Spinal cord (tissue), 10 donors: ENCODE measurements around the gene PLA2G2E. TPM values are rescaled to one million over a fixed set of nuclear protein-coding genes. Genes with fewer than 3 reads are reported as not detected.
A peak's percentile ranks its signal among the peaks of the same experiment; 100 is the strongest.
"Not testable (repeated sequence)": the region's sequence is repeated elsewhere in the genome, so short reads cannot be mapped to it uniquely, and the experiment has no call there.

ENCODE experiments used
- DNase-seq, 6 donors: peaks; one replicate each; pipeline versions ENCODE4 v3.0.0 to v3.0.0-alpha.2; 2013 to 2015; ENCODE audit warnings: low spot score in 6 of 6, low read depth in 4 of 6
- H3K27ac ChIP-seq: one replicate; pipeline ENCODE4 v1.5.1; 2013; ENCODE audit warnings: low read depth, low read length, control low read depth
- H3K27me3 ChIP-seq: one replicate; pipeline ENCODE4 v1.6.1; 2013; ENCODE audit warnings: low read length; ENCODE audit not compliant: control insufficient read depth, insufficient read depth
- H3K36me3 ChIP-seq: one replicate; pipeline ENCODE4 v1.6.1; 2013; ENCODE audit warnings: low read length; ENCODE audit not compliant: control insufficient read depth, insufficient read depth
- H3K4me1 ChIP-seq: one replicate; pipeline ENCODE4 v1.6.1; 2013; ENCODE audit warnings: low read length; ENCODE audit not compliant: control insufficient read depth, insufficient read depth
- H3K4me3 ChIP-seq: one replicate; pipeline ENCODE4 v1.5.1; 2013; ENCODE audit warnings: low read depth, low read length, control low read depth
- H3K9me3 ChIP-seq: one replicate; pipeline ENCODE4 v1.6.1; 2013; ENCODE audit warnings: low read length; ENCODE audit not compliant: control insufficient read depth, insufficient read depth
- WGBS: methylation state at CpG from one replicate; pipeline ENCODE4 v1.1.5; 2013; ENCODE audit warnings: missing lambda C conversion rate; ENCODE audit not compliant: insufficient coverage; 5-methylcytosine and 5-hydroxymethylcytosine counted together
- polyA plus RNA-seq, 2 donors: library from polyadenylated mRNA; unstranded; fragments of 120-200 nt; gene quantifications; one replicate each; pipeline ENCODE4 v1.2.1, GENCODE V29; 2013; ENCODE audit not compliant: insufficient read length in 2 of 2
- total RNA-seq, 2 donors: library from RNA; depleted of rRNA in 1 of 2; stranded (reverse); fragments of 120-200 nt in 1 of 2; fragments of >200 nt in 1 of 2; gene quantifications; one replicate each; pipeline versions ENCODE4 v1.2.3 to v1.2.4, GENCODE V29; 2013 to 2014
- donor health status: healthy.

PLA2G2E gene
- total and polyA plus RNA-seq, 4 donors: not detected

GRCh38 chr1:19936061-19936750 is 12.8 kb upstream of the PLA2G2E start:
- peaks cover 4% of the 10 kb centered on the region for H3K9me3 ChIP-seq
- H3K4me3 ChIP-seq: no peak overlapping the region
- no peaks in the 10 kb centered on the region for H3K27me3 ChIP-seq
- no peak for DNase-seq
- no peaks in the 10 kb centered on the region for H3K36me3 ChIP-seq
- WGBS: 50% methylated on average over 2 of the region's 3 CpGs
- H3K4me1 ChIP-seq: no peaks in the 10 kb centered on the region
- no peak overlapping the region for H3K27ac ChIP-seq

- WGBS: 63% methylated on average over 6 of the region's 7 CpGs
- H3K9me3 ChIP-seq: peaks cover 4% of the 10 kb centered on the region
Observed at GRCh38 chr1:19934336-19934735, 10.9 kb upstream of the PLA2G2E start.

GRCh38 chr1:19932866-19933265 is 9.4 kb upstream of the PLA2G2E start:
- peaks cover 4% of the 10 kb centered on the region for H3K9me3 ChIP-seq

More at GRCh38 chr1:19934336-19934735, 10.9 kb upstream of the PLA2G2E start:
- no peaks in the 10 kb centered on the region for H3K27me3 ChIP-seq
- no peaks in the 10 kb centered on the region for H3K4me1 ChIP-seq
- H3K27ac ChIP-seq: no peak overlapping the region
- H3K4me3 ChIP-seq: no peak overlapping the region
- no peaks in the 10 kb centered on the region for H3K36me3 ChIP-seq
- DNase-seq: peak in 1 of 6 donors; percentile 22

GRCh38 chr1:19927130-19927421 is 3.7 kb upstream of the PLA2G2E start:
- H3K4me1 ChIP-seq, H3K27ac ChIP-seq, DNase-seq, H3K9me3 ChIP-seq, H3K27me3 ChIP-seq, H3K4me3 ChIP-seq, H3K36me3 ChIP-seq: not testable (repeated sequence)
- 80% methylated on average over 3 of the region's 3 CpGs for WGBS

More at GRCh38 chr1:19932866-19933265, 9.4 kb upstream of the PLA2G2E start:
- no peak overlapping the region for H3K4me3 ChIP-seq
- H3K27me3 ChIP-seq: no peaks in the 10 kb centered on the region
- no peaks in the 10 kb centered on the region for H3K4me1 ChIP-seq
- 0% methylated on average over 1 of the region's 1 CpG for WGBS
- no peak overlapping the region for H3K27ac ChIP-seq
- no peaks in the 10 kb centered on the region for H3K36me3 ChIP-seq
- no peak for DNase-seq

- H3K36me3 ChIP-seq: no peaks in the 10 kb centered on the region
- no peak overlapping the region for H3K4me3 ChIP-seq
- DNase-seq: no peak
- WGBS: 57% methylated on average over 4 of the region's 8 CpGs
- H3K4me1 ChIP-seq: no peaks in the 10 kb centered on the region
- H3K27ac ChIP-seq: no peak overlapping the region
- no peaks in the 10 kb centered on the region for H3K9me3 ChIP-seq
- H3K27me3 ChIP-seq: no peaks in the 10 kb centered on the region
Observed at GRCh38 chr1:19926296-19927129, 3.1 kb upstream of the PLA2G2E start.

DNA sequence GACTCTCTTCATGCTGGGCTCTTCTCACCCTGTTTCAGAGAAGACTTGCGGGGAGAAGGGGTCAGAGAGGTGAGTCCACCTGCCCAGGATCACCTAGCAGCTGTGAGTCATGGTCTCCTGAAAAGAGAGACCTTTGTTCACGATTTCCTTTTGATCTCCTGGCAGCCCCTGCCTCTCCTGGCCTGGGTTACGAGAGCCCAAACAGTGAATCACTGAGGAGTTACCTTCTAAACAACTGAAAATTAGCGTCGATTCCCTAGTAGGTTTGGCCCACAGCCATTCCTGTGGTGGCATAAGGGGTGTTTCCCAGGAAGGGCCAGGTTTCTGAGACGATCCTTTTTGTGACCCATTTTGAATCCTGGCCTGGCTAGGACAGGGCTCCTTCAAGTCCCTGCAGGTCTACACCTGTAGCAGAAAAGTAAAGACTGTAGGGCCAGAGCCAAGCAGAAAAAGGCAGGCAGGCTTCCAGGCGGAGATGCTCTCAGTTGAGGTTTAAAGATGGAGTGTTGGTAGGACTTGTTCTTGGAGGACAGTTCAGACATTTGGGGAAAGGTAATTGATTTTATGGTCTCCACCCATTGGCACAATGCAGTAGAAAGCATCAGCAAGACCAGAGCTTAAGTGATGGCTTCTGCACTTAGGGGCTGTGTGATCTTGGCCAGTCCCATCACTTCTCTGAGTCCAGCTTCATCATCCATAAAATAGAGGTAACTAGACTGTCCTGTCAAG is 2.1 kb upstream of the PLA2G2E start:
- no peak for DNase-seq
- H3K27me3 ChIP-seq: no peaks in the 10 kb centered on the region
- 88% methylated on average over 6 of the region's 7 CpGs for WGBS
- no peak overlapping the region for H3K4me3 ChIP-seq
- H3K9me3 ChIP-seq: no peaks in the 10 kb centered on the region
- H3K4me1 ChIP-seq: no peaks in the 10 kb centered on the region
- H3K36me3 ChIP-seq: no peaks in the 10 kb centered on the region
- no peak overlapping the region for H3K27ac ChIP-seq

GRCh38 chr1:19923953-19924346 is 533 bp upstream of the PLA2G2E start:
- no peak overlapping the region for H3K27ac ChIP-seq
- no peak for DNase-seq
- no peaks in the 10 kb centered on the region for H3K9me3 ChIP-seq
- no peaks in the 10 kb centered on the region for H3K27me3 ChIP-seq
- H3K4me1 ChIP-seq: no peaks in the 10 kb centered on the region
- H3K4me3 ChIP-seq: no peak overlapping the region
- 78% methylated on average over 13 of the region's 13 CpGs for WGBS
- H3K36me3 ChIP-seq: no peaks in the 10 kb centered on the region

- Histone ChIP-seq H3K27ac (no peak overlapping the region), H3K4me1 (no peaks in the 10 kb centered on the region), H3K36me3 (no peaks in the 10 kb centered on the region), H3K9me3 (no peaks in the 10 kb centered on the region), H3K27me3 (no peaks in the 10 kb centered on the region), H3K4me3 (no peak overlapping the region)
- WGBS: 77% methylated on average over 14 of the region's 17 CpGs
- no peak for DNase-seq
Observed at GRCh38 chr1:19922015-19922688, 1.3 kb downstream of the PLA2G2E start.

DNA sequence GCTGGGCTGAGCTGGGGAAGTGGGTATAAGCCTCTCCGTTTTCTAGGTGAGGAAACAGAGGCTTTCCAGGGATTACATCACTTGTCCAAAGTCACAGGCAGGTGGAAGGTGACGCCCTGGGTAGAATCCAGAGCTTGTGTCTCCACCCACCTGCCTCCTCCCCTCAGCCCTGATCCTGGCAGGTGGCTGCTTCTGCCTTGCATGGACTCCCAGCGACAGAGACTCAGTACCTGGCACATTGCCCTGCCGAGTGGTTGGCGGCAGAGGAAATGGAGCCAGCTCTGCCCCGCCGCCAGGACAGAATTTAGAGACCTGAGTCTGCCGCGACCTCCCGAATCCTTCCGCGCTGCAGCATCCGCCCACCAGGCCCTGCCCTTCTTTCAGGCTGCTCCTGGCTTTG is 2.1 kb downstream of the PLA2G2E start:
- Histone ChIP-seq H3K4me3 (no peak overlapping the region), H3K27me3 (no peaks in the 10 kb centered on the region), H3K36me3 (no peaks in the 10 kb centered on the region), H3K4me1 (no peaks in the 10 kb centered on the region), H3K9me3 (no peaks in the 10 kb centered on the region), H3K27ac (no peak overlapping the region)
- DNase-seq: no peak
- 80% methylated on average over 11 of the region's 13 CpGs for WGBS
